Muscle of arm (tissue), 14 donors: ENCODE data around the gene SF3B6. TPM values are rescaled to one million over a fixed set of nuclear protein-coding genes. Genes with fewer than 3 reads are reported as not detected.
"Not testable (repeated sequence)": the region's sequence is repeated elsewhere in the genome, so short reads cannot be mapped to it uniquely, and the experiment has no call there.

Experiments used
- DNase-seq: peaks from one replicate; pipeline ENCODE4 v3.0.0-alpha.2; 2013
- long read RNA-seq, 11 donors: transcript quantifications; one replicate each; lab custom pipeline, GENCODE V29; 2026
- polyA plus RNA-seq, 12 donors: library from polyadenylated mRNA; unstranded; fragments of 120-200 nt; gene quantifications; one replicate each; pipeline ENCODE4 v1.2.1, GENCODE V29; 2013; ENCODE audit not compliant: insufficient read length in 12 of 12

Gene SF3B6
- polyA plus RNA-seq = 100 to 1,000 TPM in 5 of 12 donors, 10 to 100 TPM in 6, not detected in 1; 67.7 to 139 (median 99.0) TPM
- long read RNA-seq, donor 1, transcript SF3B6-201 (4 exons, 770 nt) = major isoform, 123 of 148 reads
- long read RNA-seq, donor 1, partial matches to known transcripts = 13 of 148 reads
- long read RNA-seq, donor 1, other reads (novel, unspliced or antisense) = 9 of 148 reads
- long read RNA-seq, donor 2, transcript SF3B6-201 (4 exons, 770 nt) = major isoform, 103 of 123 reads
- long read RNA-seq, donor 2, partial matches to known transcripts = 8 of 123 reads
- long read RNA-seq, donor 2, other reads (novel, unspliced or antisense) = 12 of 123 reads
- long read RNA-seq, donor 3, transcript SF3B6-201 (4 exons, 770 nt) = major isoform, 60 of 60 reads
- long read RNA-seq, donor 3, partial matches to known transcripts = 0 of 60 reads
- long read RNA-seq, donor 3, other reads (novel, unspliced or antisense) = 0 of 60 reads
- long read RNA-seq, donor 4, transcript SF3B6-201 (4 exons, 770 nt) = major isoform, 44 of 44 reads
- long read RNA-seq, donor 4, partial matches to known transcripts = 0 of 44 reads
- long read RNA-seq, donor 4, other reads (novel, unspliced or antisense) = 0 of 44 reads
- long read RNA-seq, donor 5, transcript SF3B6-201 (4 exons, 770 nt) = major isoform, 119 of 141 reads
- long read RNA-seq, donor 5, partial matches to known transcripts = 7 of 141 reads
- long read RNA-seq, donor 5, other reads (novel, unspliced or antisense) = 14 of 141 reads
- long read RNA-seq, donor 6, transcript SF3B6-201 (4 exons, 770 nt) = major isoform, 69 of 70 reads
- long read RNA-seq, donor 6, partial matches to known transcripts = 0 of 70 reads
- long read RNA-seq, donor 6, other reads (novel, unspliced or antisense) = 0 of 70 reads
- long read RNA-seq, donor 7, transcript SF3B6-201 (4 exons, 770 nt) = major isoform, 52 of 57 reads
- long read RNA-seq, donor 7, partial matches to known transcripts = 5 of 57 reads
- long read RNA-seq, donor 7, other reads (novel, unspliced or antisense) = 0 of 57 reads
- long read RNA-seq, donor 8, transcript SF3B6-201 (4 exons, 770 nt) = major isoform, 86 of 99 reads
- long read RNA-seq, donor 8, partial matches to known transcripts = 0 of 99 reads
- long read RNA-seq, donor 8, other reads (novel, unspliced or antisense) = 12 of 99 reads
- long read RNA-seq, donor 9, transcript SF3B6-201 (4 exons, 770 nt) = major isoform, 68 of 79 reads
- long read RNA-seq, donor 9, partial matches to known transcripts = 6 of 79 reads
- long read RNA-seq, donor 9, other reads (novel, unspliced or antisense) = 5 of 79 reads
- long read RNA-seq, donor 10, transcript SF3B6-201 (4 exons, 770 nt) = major isoform, 77 of 95 reads
- long read RNA-seq, donor 10, partial matches to known transcripts = 8 of 95 reads
- long read RNA-seq, donor 10, other reads (novel, unspliced or antisense) = 8 of 95 reads
- long read RNA-seq, donor 11, transcript SF3B6-201 (4 exons, 770 nt) = major isoform, 129 of 155 reads
- long read RNA-seq, donor 11, partial matches to known transcripts = 8 of 155 reads
- long read RNA-seq, donor 11, other reads (novel, unspliced or antisense) = 18 of 155 reads

DNA sequence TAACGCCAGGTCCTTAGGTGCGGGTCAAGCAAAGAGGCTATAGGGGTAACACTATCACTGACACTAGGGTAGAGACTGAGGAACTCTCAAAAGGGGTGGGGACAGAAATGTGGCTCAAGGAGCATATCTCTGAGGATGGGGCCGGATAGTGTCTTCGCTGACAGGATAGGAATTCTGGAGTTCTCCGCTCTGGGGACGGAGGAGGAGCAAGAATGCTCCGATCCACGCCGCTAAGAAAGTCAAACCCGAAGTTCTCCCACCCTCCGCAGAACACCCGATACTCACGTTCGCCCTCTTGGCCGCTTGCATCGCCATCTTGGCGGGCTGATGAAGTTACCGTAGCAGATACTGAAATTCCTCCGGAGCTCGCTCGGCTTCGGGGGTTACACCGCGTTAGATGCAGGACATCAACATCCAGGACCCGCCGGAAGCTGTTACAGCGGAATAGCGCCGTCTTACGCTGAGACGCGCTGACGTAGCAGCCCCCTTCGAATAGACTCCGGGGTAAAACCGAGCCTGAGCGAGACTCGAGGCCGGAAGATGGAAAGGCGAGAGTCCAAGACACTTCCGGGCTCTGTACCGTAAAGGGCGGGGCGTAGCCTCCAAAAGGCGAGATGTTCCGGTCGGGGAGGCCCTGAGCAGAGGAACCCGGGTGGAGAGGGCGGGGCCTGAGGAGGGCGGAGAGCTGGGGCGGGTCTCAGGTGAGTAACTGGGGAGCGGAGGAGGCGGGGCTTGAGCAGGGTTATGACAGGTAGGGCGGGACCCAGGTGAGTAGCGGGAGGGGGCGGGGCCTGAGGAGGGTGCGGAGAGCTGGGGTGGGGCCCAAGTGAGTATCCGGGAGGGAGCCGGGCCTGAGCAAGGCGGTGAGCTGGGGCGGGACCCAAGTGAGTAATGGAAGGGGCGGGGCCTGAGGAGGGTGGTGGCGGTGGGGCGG lies at the start of gene SF3B6:
Gene SF3B6 (minus strand): TSS at position 412 of the 934 bp plus-strand sequence. CDS start 97 bp downstream, at position 315.
- DNase-seq = peak; percentile 98

DNA sequence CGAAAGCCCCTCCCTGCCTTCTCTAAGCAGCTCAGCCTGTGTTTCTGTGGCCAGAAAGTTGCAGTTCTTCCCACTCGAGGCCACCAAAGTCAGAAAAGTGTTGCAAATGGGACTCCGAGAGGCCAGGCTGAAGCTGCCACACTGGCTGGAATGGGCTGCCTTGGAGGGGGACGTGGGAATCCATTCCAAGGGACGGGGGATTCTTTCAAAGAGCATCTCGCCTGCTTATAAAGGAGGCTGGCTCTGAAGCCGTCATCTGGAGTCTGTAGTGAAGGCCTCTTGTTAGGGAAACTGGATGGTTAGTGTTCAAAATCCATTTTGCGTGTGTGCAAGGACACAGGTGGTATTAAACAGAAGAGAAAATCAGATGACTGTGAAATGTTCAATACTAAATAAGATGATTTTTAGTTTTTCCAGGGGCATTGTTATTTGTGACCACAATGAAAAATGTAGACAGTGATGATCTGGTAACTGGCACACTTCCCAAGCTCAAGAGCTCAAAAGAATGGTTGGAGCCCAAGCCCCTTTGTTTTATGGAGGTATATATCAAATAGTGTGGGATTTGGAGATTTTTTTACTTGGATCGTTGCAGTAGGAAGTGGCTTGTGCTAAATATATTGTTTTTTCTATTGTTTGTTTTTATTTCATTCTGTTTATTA lies 47.9 kb upstream of the SF3B6 start:
- DNase-seq = no peak

GRCh38 chr2:24123195-24123921 lies 47.2 kb upstream of the SF3B6 start, which contains the start of the genes FAM228B and PFN4:
TSS of gene FAM228B (plus strand) at chr2:24123469. CDS start at chr2:24124362, 893 bp downstream.
TSS of gene PFN4 (minus strand) at chr2:24123334. CDS start at chr2:24122535, 799 bp downstream.
- DNase-seq = peak; percentile 75

DNA sequence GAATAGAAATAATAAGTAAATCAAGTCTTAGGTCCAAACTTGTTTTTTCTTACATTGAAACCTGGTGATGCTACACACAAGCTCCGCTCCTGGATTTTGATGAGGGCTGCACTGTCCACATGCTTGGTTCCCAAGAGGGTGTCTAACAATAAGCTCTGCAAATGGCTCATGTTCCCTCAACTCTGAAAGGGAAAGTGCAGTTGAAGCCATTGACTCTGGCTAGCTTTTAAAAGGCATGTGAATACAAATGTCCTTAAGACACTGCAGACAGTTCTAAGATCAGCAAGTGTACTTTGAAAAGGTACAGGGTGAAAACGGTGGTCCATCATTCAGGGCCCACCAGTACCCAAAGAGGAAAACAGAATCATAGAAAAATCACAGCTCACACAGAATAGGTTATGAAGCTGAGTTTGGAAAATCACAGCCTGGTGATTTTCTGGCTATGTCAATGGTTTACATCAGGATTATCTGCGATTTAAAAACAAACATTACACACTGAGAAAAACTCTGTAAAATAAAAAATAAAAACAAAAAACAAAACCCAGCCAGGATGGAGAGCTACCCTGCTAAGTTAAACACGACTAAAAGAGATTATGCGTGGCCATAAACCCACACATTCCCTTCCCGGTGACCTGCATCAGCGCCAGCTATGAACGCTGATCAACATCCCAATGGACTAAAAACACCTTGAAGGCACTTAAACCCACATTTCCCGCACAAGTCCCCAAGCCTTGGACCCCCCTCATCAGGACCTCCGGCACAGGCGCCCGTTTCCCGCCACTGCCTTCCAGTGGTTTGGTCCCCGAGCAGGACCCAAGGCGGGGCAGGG lies 46.5 kb upstream of the SF3B6 start:
- DNase-seq = peak; percentile 44

DNA sequence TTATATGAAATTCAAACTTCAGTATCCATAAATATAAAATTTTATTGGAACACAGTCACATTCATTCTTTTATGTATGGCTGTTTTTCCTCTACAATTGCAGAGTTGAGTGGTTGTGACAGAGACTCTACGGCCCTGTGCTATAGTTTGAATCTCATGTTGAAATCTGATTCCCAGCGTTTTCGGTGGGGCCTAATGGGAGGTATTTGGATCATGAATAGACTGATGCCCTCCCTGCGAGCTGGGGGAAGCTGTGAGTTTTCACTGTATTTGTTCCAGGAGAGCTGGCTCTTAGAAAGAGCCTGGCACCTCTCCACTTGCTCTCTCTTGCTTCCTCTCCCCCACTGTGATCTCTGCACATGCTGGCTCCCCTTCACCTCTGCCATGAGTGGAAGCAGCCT lies 45.3 kb upstream of the SF3B6 start:
- peak; percentile 52 for DNase-seq

GRCh38 chr2:24121066-24121465 lies 44.9 kb upstream of the SF3B6 start:
- DNase-seq = peak; percentile 78

- no peak for DNase-seq
Measured at GRCh38 chr2:24117902-24118301, 41.8 kb upstream of the SF3B6 start.

DNA sequence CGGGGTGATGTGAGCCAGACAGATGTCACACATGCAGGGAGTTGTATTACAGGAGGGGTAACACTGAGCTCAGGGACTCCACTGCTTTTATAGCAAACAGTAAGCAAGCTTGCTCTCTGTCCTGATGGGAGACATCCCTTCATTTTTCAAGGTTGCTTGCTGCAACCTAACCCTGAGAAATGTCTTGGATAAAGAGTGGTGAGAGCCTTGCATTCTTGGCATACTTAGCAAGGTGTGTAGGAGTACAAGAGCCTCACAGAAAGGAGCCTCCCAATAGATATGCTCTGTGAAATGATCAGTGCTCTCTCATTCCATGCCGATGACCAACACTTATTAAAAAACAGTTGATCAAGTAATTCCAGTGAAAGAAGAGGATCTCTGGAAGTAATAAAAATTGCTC lies 38.9 kb upstream of the SF3B6 start:
- DNase-seq = no peak

- DNase-seq = peak; percentile 20
Measured at GRCh38 chr2:24111407-24111901, 35.3 kb upstream of the SF3B6 start.

- DNase-seq = no peak
Measured at GRCh38 chr2:24110660-24111303, 34.7 kb upstream of the SF3B6 start.

GRCh38 chr2:24109431-24109830 lies 33.3 kb upstream of the SF3B6 start:
- not testable (repeated sequence) for DNase-seq

DNA sequence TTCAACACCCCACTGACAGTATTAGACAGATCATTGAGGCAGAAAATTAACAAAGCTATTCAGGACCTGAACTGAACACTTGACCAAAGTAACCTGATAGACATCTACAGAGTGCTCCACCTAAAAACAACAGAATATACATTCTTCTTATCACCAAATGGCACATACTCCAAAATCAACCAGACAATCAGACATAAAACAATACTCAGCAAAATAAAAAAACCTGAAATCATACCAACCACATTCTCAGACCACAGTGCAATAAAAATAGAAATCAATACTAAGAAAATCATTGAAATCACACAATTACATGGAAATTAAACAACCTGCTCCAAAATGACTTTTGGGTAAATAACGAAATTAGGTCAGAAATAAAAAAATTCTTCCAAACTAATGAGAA lies 31.2 kb upstream of the SF3B6 start:
- no peak for DNase-seq

- DNase-seq = no peak
Measured at GRCh38 chr2:24106786-24107185, 30.7 kb upstream of the SF3B6 start.

DNA sequence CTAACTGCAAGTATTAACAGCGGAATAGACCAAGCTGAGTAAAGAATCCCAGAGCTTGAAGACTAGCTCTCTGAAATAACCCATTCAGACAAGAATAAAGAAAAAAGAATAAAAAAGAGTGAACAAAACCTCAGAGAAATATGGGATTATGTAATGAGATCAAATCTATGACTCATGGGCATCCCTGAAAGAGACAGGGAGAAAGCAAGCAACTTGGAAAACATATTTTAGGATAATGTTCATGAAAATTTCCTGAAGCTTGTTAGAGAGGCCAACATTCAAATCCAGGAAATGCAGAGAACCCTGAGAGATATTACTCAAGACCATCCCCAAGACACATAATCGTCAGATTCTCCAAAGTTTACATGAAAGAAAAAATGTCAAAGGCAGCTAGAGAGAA lies 29.7 kb upstream of the SF3B6 start:
- no peak for DNase-seq

GRCh38 chr2:24104906-24105305 lies 28.8 kb upstream of the SF3B6 start:
- no peak for DNase-seq

DNA sequence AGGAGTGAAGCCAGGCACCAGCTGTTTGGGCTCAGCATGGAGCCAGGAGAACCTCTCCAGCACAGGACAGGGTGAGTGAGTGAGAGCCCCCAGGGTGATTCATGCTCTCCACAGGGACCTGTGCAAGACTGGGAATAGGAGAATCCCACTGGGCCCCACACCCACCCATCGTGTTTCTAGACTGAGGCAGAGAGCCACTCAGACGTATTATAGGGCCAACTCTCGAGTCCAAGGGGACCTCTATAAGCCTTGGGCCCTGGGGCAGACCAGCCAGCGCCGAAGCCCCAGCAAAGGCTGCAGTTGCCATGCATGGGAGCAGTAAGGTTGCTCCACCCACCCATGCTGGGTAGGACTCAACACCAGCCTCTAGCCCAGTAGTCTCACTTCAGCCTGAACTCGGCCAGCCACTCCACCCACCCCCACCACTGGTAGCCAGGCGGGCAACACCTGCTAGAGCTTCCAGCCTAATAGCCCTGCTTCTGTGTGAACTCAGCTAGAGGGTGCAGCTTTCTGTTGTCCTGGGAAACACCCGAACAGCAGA lies 28.1 kb upstream of the SF3B6 start:
- DNase-seq = no peak

DNA sequence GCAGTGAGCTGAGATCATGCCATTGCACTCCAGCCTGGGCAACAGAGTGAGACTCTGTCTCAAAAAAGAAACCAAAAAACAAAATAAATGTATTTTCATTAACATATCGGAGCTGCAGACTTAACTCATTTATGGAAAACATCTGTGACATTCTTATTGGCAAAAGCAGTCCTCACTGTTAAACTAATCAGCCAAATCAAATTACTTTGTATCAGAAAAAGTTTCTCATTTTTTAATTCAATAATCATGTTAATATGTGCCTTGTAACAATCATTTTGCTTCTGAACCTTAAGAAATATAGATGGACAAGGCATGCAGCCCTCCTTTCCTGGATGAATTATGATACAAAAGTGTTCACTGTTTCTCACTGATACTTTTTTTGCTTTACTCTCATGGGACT lies 26.6 kb upstream of the SF3B6 start:
- DNase-seq = no peak
